ENCODE measurements around the gene CXXC4. TPM values are rescaled to one million over a fixed set of nuclear protein-coding genes. Genes with fewer than 3 reads are reported as not detected.

Gene CXXC4
- total and polyA plus RNA-seq, 8 donors = 0.71 to 17.5 (median 12.7) TPM

DNA sequence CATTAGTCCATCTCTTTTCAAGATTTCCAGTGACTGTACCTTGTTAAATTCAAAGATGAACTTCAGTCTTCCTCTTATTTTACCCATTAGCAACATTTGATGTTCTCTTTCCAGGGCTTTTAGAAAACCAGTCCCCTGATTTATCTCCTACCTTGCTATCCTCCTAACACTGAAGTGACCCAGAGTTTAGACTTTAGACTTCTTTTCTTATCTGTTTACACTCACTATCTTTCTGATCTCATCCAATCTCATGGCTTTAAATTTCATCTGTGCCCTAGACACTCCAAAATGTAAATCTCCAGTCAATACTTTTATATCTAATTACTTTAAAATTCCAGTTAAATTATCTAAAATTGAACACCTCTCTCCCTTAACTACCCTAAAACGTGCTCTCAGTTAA, 13.5 kb upstream of the CXXC4 start:
- no peak overlapping the region for H3K27ac ChIP-seq
- ATAC-seq (no peak), DNase-seq (no peak)
- H3K4me3 ChIP-seq = no peak overlapping the region
- no peaks in the 10 kb centered on the region for H3K36me3 ChIP-seq
- TF ChIP-seq, protein P1, sequence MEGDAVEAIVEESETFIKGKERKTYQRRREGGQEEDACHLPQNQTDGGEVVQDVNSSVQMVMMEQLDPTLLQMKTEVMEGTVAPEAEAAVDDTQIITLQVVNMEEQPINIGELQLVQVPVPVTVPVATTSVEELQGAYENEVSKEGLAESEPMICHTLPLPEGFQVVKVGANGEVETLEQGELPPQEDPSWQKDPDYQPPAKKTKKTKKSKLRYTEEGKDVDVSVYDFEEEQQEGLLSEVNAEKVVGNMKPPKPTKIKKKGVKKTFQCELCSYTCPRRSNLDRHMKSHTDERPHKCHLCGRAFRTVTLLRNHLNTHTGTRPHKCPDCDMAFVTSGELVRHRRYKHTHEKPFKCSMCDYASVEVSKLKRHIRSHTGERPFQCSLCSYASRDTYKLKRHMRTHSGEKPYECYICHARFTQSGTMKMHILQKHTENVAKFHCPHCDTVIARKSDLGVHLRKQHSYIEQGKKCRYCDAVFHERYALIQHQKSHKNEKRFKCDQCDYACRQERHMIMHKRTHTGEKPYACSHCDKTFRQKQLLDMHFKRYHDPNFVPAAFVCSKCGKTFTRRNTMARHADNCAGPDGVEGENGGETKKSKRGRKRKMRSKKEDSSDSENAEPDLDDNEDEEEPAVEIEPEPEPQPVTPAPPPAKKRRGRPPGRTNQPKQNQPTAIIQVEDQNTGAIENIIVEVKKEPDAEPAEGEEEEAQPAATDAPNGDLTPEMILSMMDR (IDR thresholded peaks at IDR 0.05) = no peak
- H3K9me3 ChIP-seq = no peaks in the 10 kb centered on the region
- no peaks in the 10 kb centered on the region for H3K4me1 ChIP-seq
- H3K27me3 ChIP-seq = no peaks in the 10 kb centered on the region
- intact Hi-C loops (cut with DNase I) = no loop called here

DNA sequence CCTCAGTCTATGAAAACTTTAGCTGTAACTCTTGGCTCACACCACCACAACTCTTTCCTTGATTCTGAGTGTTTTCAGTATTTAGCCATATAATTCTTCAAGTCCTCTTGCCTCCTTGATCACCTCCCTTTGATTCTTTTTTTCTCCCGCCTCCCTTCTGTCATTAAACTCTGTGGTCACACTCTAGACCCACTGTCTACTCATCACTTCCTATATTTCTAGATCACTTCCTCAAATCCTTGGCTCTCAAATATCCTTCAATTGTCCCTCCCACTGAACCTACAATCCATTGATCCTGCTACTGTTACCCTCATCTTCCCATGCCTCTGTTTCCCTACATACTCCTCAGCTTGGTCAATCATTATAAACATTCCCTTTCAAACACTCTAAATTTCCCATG, 12.4 kb upstream of the CXXC4 start:
- Histone ChIP-seq H3K27me3 (no peaks in the 10 kb centered on the region), H3K27ac (no peak overlapping the region), H3K9me3 (no peaks in the 10 kb centered on the region), H3K4me1 (no peaks in the 10 kb centered on the region), H3K4me3 (no peak overlapping the region), H3K36me3 (no peaks in the 10 kb centered on the region)
- ATAC-seq = no peak
- no peak for DNase-seq
- intact Hi-C loops (cut with DNase I) = no loop called here
- TF ChIP-seq, protein P1 (IDR thresholded peaks at IDR 0.05) = no peak

DNA sequence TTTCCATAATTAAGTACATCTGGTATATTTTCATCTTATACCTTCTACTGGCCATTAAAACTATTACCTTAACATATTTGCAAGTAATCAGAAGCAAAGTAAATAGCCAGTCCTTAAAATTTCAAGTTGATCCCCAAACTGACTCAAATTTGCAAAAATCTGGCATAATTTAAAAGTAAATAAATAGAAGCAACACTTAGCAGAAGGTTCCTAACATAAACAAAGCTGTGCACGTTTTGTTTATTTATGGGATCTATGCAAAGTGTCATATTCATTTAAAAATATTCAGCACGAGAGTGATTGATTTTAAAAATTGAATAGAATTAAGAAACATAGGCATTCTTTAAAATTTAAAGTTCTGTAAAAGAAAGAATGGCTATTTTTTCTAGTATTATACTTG, 9.8 kb upstream of the CXXC4 start:
- no peak for DNase-seq
- no peak overlapping the region for H3K4me3 ChIP-seq
- H3K4me1 ChIP-seq = no peaks in the 10 kb centered on the region
- intact Hi-C loops (cut with DNase I) = no loop called here
- H3K36me3 ChIP-seq = no peaks in the 10 kb centered on the region
- ATAC-seq = no peak
- H3K27me3 ChIP-seq = no peaks in the 10 kb centered on the region
- H3K9me3 ChIP-seq = no peaks in the 10 kb centered on the region
- TF ChIP-seq, protein P1 (IDR thresholded peaks at IDR 0.05) = no peak
- H3K27ac ChIP-seq = no peak overlapping the region

DNA sequence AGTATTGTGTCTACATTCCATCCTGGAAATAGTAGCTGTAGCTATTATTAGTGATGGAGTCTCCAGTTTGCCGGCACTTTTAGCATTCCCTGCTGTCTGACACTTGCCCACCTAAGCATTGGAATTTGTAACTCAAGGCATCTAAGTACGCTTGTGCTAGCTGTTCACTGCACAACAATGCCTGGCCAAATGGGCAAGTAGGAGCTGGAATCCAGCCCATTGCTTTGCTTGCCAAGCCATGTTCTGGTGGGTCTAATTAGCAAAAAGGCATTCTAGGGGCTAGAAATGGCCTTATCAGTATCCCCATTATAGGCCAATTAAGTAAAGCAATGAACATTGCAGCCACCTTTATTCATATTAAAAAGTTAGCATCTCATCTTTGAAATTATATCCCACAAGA, 7.8 kb upstream of the CXXC4 start:
- Histone ChIP-seq H3K4me1 (no peaks in the 10 kb centered on the region), H3K27me3 (peaks cover 0 to 7% of the 10 kb centered on the region in 2 donors), H3K27ac (no peak overlapping the region), H3K9me3 (no peaks in the 10 kb centered on the region), H3K36me3 (no peaks in the 10 kb centered on the region), H3K4me3 (no peak overlapping the region)
- ATAC-seq (no peak), DNase-seq (no peak)
- TF ChIP-seq, protein P1 (IDR thresholded peaks at IDR 0.05) = no peak
- intact Hi-C loops (cut with DNase I) = no loop called here

DNA sequence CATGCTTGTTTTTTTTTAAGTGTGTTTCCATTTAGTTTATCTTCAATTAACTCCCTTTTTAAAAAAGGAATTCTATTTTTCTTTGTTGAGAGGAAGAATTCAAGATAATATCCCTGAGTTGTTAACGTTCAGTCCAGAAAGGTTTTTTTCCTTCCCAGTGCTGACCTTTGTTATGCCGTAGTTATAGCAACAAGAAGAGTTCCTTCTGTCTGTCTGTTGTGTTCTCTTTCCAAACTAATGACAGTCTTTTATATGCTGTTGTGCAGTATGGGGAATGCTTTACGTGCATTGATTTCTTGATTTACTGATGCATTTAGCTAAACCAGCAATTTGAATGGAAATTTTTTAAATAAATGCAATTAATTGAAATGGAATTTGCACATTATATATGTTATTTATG, 6.6 kb upstream of the CXXC4 start:
- Histone ChIP-seq H3K9me3 (no peaks in the 10 kb centered on the region), H3K4me1 (no peaks in the 10 kb centered on the region), H3K36me3 (no peaks in the 10 kb centered on the region), H3K4me3 (no peak overlapping the region), H3K27me3 (peaks cover 0 to 19% of the 10 kb centered on the region in 2 donors), H3K27ac (no peak overlapping the region)
- TF ChIP-seq, protein P1 (IDR thresholded peaks at IDR 0.05) = no peak
- ATAC-seq (peak; percentile 35), DNase-seq (no peak)
- intact Hi-C loops (cut with DNase I) = no loop called here
